IPS-15b (cell line): Measurements from ENCODE around the gene BATF2.
A peak's percentile ranks its signal among the peaks of the same experiment; 100 is the strongest.
"Not testable (repeated sequence)": the region's sequence is repeated elsewhere in the genome, so short reads cannot be mapped to it uniquely, and the experiment has no call there.

Source experiments
- H3K27me3 ChIP-seq: one replicate; pipeline ENCODE4 v1.6.1; 2013; ENCODE audit warnings: low read length; ENCODE audit not compliant: control insufficient read depth, insufficient read depth
- H3K36me3 ChIP-seq: one replicate; pipeline ENCODE4 v1.6.1; 2013; ENCODE audit warnings: low read length; ENCODE audit not compliant: control insufficient read depth, insufficient read depth
- H3K4me1 ChIP-seq: one replicate; pipeline ENCODE4 v1.6.1; 2013; ENCODE audit warnings: mild to moderate bottlenecking, low read length; ENCODE audit not compliant: control insufficient read depth, insufficient read depth
- H3K4me3 ChIP-seq: one replicate; pipeline ENCODE4 v1.5.1; 2013; ENCODE audit warnings: low read depth, low read length
- H3K9ac ChIP-seq: one replicate; pipeline ENCODE4 v1.6.1; 2013; ENCODE audit warnings: low read depth, mild to moderate bottlenecking, low read length
- H3K9me3 ChIP-seq: one replicate; pipeline ENCODE4 v1.6.1; 2013; ENCODE audit warnings: mild to moderate bottlenecking, low read length; ENCODE audit not compliant: control insufficient read depth, insufficient read depth

Gene BATF2

DNA sequence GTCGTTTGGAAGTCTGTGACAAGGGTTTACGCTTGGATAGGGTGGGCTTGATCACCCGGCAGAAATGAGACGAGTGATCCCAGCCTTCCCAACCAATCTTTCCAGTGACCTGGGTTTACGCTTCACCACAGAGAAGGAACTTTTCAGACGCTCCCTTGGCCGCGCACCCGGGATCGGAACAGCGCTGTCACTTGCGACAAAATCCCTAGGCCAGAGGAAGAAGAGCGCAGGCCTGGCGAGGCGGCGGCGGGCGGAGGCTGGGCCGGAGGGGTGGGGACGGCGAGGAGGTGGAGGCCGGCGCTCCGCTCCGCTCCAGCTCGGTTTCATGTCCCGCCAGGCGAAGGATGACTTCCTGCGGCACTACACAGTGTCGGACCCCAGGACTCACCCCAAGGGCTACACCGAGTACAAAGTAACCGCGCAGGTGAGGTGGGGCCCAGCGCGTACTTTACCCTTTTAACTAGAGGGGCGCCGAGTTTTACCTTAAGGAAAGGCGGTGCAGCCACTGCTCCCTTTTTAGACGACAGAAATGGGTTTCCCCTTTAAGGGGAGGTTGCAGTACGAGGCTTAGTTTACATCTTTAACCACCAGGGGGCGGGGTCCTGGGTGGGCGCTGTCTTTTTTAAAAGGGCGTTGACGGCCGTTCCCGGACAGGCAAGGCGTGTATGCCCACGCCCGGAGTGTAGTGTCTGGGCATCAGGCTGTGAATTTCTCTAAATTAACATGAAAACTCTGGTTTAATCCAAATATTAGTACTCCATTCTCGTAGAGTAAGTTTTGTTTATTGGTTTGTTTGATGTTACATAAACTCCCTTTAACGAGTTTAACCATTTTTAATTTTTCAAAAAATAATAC lies 30.7 kb upstream of the BATF2 start, which contains the start of gene SNX15:
Gene SNX15 (plus strand): TSS at position 227 of the 855 bp plus-strand sequence. CDS start 99 bp downstream, at position 326.
- no peaks in the 10 kb centered on the region for H3K9me3 ChIP-seq
- peak within 1 kb of the TSS; percentile 54 for H3K9ac ChIP-seq
- peak within 1 kb of the TSS; percentile 69 for H3K4me3 ChIP-seq
- no peaks in the 10 kb centered on the region for H3K27me3 ChIP-seq
- H3K4me1 ChIP-seq: peaks cover 4% of the 10 kb centered on the region
- H3K36me3 ChIP-seq: peaks cover 3% of the 10 kb centered on the region

DNA sequence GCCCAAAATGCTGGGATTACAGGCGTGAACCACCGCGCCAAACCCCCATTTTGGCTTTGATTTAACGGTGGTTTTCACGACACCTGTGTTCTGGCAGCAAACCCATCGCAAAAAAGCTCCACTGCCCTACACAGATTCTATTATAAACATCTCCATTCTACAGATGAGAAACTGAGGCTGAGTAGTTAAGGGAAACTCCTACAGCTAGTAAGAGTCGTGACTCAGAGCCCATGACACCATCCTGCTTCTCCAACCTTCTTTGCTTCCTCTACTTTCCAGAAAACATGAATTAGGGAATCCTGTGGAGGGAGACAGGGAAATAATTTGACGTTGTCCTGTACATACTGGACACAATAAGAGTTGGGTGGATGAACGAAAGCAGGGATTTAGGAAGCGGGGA lies 30.0 kb upstream of the BATF2 start:
- Histone ChIP-seq H3K27me3 (no peaks in the 10 kb centered on the region), H3K36me3 (no peaks in the 10 kb centered on the region), H3K9ac (peak overlapping the region; percentile 2), H3K4me3 (peak overlapping the region; percentile 69), H3K4me1 (peaks cover 4% of the 10 kb centered on the region), H3K9me3 (no peaks in the 10 kb centered on the region)

DNA sequence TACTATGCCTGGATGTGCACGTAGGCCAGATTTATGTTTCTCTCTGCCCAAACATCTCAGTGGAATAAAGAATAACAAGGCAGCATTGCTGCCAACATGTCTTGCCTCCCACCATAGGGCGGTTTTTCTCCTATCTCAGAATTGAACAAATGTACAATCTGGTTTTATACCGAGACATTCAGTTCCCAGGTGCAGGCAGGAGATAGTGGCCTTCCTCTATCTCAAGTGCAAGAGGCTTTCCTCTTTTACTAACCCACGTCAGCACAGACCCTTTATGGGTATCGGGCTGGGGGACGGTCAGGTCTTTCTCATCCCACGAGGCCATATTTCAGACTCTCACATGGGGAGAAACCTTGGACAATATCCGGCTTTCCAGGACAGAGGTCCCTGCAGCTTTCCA lies 26.7 kb upstream of the BATF2 start:
- not testable (repeated sequence) for H3K9me3 ChIP-seq, H3K36me3 ChIP-seq, H3K4me3 ChIP-seq, H3K27me3 ChIP-seq, H3K4me1 ChIP-seq, H3K9ac ChIP-seq

DNA sequence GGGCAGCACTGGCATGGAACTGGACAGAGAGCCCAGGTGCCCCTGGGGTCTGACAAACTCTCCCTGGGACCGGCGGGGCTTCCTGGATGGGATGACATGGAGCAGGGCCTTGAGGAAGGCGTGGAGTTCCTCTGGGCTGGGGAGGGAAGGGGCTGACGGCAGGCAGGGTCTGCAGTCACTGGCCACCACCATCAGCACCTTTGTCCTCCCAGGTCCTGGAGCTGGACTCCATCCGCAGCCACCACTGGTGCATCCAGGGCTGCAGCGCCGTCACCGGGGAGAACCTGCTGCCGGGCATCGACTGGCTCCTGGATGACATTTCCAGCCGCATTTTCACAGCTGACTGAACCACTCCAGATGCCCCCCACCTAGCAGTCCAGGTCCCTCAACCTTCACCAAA lies 24.7 kb upstream of the BATF2 start:
- H3K4me3 ChIP-seq: no peak overlapping the region
- H3K27me3 ChIP-seq: no peaks in the 10 kb centered on the region
- H3K4me1 ChIP-seq: no peaks in the 10 kb centered on the region
- peaks cover 10% of the 10 kb centered on the region for H3K36me3 ChIP-seq
- no peak overlapping the region for H3K9ac ChIP-seq
- no peaks in the 10 kb centered on the region for H3K9me3 ChIP-seq

DNA sequence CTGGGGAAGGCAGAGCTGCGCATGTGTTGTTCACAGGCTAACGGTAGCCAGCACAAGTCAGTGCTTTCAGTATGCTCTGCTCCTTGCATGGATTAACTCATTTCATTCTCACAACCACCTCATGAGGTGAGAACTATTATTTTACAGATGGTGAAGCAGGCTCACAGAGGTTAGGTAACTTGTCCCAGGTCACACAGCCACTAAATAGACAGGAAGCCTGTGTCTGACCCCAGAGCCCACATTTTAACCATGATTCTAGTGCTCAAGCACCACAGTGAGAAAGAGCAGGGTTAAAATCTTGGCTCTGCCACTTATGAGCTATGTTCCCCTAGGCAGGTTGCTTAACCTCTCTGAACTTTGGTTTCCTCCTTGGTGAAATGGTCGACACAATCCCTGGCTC lies 24.2 kb upstream of the BATF2 start:
- H3K36me3 ChIP-seq: peaks cover 10% of the 10 kb centered on the region
- H3K4me1 ChIP-seq: no peaks in the 10 kb centered on the region
- no peak overlapping the region for H3K9ac ChIP-seq
- no peaks in the 10 kb centered on the region for H3K27me3 ChIP-seq
- H3K9me3 ChIP-seq: no peaks in the 10 kb centered on the region
- no peak overlapping the region for H3K4me3 ChIP-seq

DNA sequence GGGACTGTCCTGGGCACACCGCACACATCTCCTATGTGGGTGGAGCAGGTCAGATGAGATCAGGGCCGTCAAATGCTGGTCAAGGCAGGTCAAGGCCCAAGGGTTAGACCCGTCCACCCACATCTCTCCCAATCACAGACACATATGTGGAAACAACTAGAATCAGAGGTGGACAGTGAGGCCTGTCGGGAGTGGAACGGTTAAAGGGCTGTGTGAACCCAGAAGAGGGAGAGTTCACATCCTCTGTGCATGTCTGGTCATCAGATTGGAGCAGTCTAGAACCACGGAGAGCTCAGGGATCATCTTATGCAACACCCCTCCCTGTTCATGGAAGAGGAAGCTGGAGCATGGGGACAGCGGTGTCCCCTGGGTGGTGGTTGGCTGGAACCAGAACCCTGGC lies 23.1 kb upstream of the BATF2 start:
- no peak overlapping the region for H3K4me3 ChIP-seq
- H3K27me3 ChIP-seq: no peaks in the 10 kb centered on the region
- H3K36me3 ChIP-seq: peaks cover 10% of the 10 kb centered on the region
- H3K9me3 ChIP-seq: no peaks in the 10 kb centered on the region
- H3K9ac ChIP-seq: no peak overlapping the region
- no peaks in the 10 kb centered on the region for H3K4me1 ChIP-seq

DNA sequence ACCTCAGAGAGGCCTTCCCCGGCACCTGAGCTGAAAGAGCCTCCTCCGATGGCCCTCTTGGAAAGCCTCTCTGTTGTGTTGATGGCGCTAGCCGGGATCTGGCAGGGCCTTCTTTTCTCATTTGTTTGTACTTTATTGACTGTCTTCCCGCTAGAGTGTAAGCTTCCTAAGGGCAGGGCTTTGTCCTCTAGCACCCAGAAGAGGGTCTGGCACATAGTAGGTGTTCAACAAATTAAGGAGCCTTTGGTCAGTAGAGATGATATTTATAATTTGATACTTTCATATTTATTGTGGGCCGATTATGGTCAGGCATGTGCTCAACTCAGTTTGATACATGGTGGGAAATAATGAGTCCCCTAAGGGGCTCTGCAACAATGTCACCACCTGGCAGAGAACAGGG lies 21.2 kb upstream of the BATF2 start:
- no peak overlapping the region for H3K9ac ChIP-seq
- H3K36me3 ChIP-seq: peaks cover 10% of the 10 kb centered on the region
- peaks cover 3% of the 10 kb centered on the region for H3K4me1 ChIP-seq
- H3K27me3 ChIP-seq: no peaks in the 10 kb centered on the region
- H3K9me3 ChIP-seq: no peaks in the 10 kb centered on the region
- no peak overlapping the region for H3K4me3 ChIP-seq

DNA sequence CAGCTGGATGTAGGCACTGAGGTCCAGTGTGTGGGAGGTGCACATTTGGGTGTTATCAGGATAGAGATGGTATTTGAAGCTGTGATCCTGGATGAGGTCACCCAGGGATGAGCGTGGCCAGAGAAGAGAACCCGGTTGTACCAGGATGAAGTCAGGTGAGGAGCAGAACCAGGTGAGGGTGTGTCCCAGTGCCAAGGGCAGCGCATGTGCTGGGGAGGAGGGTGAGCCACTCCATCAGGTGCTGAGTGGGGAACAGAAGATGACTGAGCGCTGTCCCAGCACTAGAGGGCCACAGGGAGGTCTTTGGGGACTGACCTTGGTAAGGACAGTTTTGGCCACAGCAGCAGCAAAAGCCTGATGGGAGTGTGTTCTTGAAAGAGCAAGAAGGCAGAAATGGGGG lies 19.9 kb upstream of the BATF2 start:
- Histone ChIP-seq H3K9ac (no peak overlapping the region), H3K27me3 (no peaks in the 10 kb centered on the region), H3K9me3 (no peaks in the 10 kb centered on the region)

DNA sequence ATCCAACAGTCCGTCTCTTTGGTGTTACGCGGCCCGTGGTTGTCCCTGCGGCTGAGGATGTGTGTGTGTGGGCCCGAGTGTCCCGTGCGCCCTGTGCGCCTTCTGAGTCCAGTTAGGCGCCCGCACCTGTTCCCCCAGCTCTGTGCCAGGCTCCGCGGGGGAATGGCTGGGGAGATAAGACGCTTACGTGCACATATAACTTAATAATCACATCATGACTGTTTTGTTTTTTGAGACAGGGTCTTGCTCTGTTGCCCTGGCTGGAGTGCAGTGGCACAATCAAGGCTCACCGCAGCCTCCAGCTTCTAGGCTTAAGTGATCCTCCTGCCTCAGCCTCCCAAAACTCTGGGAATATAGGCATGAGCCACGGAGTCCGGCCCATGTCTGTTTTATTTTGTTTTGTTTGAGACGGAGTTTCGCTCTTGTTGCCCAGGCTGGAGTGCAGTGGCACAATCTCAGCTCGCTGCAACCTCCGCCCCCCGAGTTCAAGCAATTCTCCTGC lies 18.0 kb upstream of the BATF2 start:
- peaks cover 3% of the 10 kb centered on the region for H3K4me1 ChIP-seq
- peaks cover 8% of the 10 kb centered on the region for H3K36me3 ChIP-seq
- H3K27me3 ChIP-seq: no peaks in the 10 kb centered on the region
- no peaks in the 10 kb centered on the region for H3K9me3 ChIP-seq
- H3K9ac ChIP-seq: peak overlapping the region; percentile 60
- peak overlapping the region; percentile 84 for H3K4me3 ChIP-seq

More for the DNA sequence above, 19.9 kb upstream of the BATF2 start:
- Histone ChIP-seq H3K4me1 (peaks cover 3% of the 10 kb centered on the region), H3K4me3 (no peak overlapping the region), H3K36me3 (peaks cover 10% of the 10 kb centered on the region)

DNA sequence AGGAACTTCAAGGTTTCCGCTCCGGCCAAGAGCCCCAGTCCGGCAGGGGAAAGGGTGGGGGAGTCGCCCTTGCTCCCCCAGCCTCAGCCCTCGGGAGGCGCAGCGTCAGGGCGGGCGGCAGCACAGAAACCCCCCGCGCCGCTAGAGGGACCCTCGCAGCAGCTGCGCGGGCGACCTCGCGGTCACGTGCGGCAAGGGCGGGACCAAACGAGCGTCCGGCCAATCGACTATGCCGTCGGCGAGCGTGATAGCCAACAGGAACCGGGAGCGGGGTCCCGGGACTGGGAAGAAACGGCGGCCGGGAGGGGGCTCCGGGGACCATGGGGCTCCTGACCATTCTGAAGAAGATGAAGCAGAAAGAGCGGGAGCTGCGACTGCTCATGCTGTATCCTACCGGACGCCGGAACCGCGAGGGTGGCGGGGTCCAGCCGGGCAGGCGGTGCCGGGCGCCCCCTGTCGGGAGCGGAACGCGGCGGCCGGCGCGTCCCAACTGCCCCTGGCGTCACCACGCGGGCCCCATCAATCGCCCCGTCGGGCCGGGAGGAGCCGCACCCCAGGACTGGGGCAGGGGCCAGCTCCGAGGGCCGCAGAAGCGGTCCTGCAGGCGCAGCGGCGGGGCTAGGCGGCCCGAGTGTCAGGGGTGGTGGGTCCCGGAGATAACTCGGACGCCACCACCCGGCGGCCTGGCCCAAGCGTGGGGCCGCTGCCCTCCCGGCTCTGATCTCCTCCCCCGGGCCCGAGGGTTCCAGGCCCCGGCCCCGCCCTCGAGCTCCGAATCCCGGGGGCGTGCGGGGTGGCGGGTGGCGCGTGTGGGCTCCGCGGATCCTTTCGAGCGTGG lies 17.3 kb upstream of the BATF2 start, which contains the start of gene ARL2:
Gene ARL2 (plus strand): TSS at position 273 of the 838 bp plus-strand sequence. CDS start 48 bp downstream, at position 321.
- Histone ChIP-seq H3K9me3 (no peaks in the 10 kb centered on the region), H3K4me3 (peak within 1 kb of the TSS; percentile 84), H3K9ac (peak within 1 kb of the TSS; percentile 92), H3K4me1 (peaks cover 3% of the 10 kb centered on the region), H3K36me3 (peaks cover 5% of the 10 kb centered on the region), H3K27me3 (no peaks in the 10 kb centered on the region)

DNA sequence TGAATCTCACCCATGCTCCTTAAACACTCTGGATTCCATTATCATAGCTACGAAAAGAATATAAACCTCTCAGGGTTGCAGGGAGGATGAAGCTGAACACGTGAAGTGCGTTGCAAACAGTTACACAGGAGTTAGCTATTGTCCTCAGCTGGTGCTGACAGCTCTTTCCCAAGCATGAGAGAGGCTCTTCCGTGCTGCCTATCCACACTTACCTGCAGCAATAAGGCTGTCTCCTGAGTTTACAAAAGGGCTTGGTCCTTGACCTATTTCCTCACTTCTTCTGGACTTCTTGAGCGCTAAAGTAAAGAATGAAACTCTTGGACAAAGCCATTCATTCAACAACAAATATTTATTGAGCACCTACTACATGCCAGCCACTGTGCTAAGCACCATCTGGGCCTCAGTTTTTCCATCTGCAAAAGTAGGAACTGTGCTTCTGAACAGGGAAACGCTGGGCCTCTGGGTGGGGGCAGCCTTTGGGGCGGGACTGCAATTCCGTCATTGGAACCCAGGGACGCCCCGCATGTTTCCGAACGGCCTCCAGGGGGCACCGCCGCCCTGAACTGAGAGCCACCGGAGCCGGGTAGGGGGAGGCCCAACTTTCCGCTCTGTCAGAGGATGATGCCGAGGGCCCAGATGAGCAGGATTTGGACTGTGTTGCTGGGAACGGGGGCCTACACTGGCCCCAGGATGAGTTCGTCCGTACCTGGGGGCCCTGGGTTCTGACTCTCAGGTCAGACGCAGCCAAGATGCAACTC lies 16.5 kb upstream of the BATF2 start:
- Histone ChIP-seq H3K27me3 (no peaks in the 10 kb centered on the region), H3K4me1 (peaks cover 3% of the 10 kb centered on the region), H3K4me3 (peak overlapping the region; percentile 84), H3K9ac (peak overlapping the region; percentile 92), H3K36me3 (peaks cover under 1% of the 10 kb centered on the region), H3K9me3 (no peaks in the 10 kb centered on the region)
